HepG2 (cell line): Measurements from ENCODE around the gene RNF8. TPM values are rescaled to one million over a fixed set of nuclear protein-coding genes. Genes with fewer than 3 reads are reported as not detected.
A peak's percentile ranks its signal among the peaks of the same experiment; 100 is the strongest.

Source experiments
- BATF2 ChIP-seq: sonication (generic); formaldehyde crosslinking; IDR thresholded peaks from 2 replicates; pipeline ENCODE4 v1.8.0; 2022; ENCODE audit warnings: mild to moderate bottlenecking, missing genetic modification reagents, moderate library complexity
- CREBL2 ChIP-seq: sonication (generic); formaldehyde crosslinking; IDR thresholded peaks from 2 replicates; pipeline ENCODE4 v1.8.1; 2023; ENCODE audit warnings: missing genetic modification reagents, mild to moderate bottlenecking, borderline replicate concordance
- DR1 ChIP-seq: sonication (generic); formaldehyde crosslinking; IDR thresholded peaks from 2 replicates; pipeline ENCODE4 v1.8.0; 2021; ENCODE audit warnings: mild to moderate bottlenecking, missing genetic modification reagents, inconsistent platforms
- FOXJ3 ChIP-seq: sonication (generic); formaldehyde crosslinking; IDR thresholded peaks from 2 replicates; pipeline ENCODE4 v1.4.0; 2020; ENCODE audit warnings: missing genetic modification reagents, mild to moderate bottlenecking, borderline replicate concordance
- GPBP1L1 ChIP-seq: sonication (generic); formaldehyde crosslinking; IDR thresholded peaks from 2 replicates; pipeline ENCODE4 v1.5.0; 2020; ENCODE audit warnings: mild to moderate bottlenecking, missing genetic modification reagents
- HNF4G ChIP-seq, 2 experiments: sonication (generic) in 1 of 2; formaldehyde crosslinking in 1 of 2; IDR thresholded peaks; 2 replicates each; pipeline versions ENCODE4 v1.4.0 to v1.6.1; 2011 to 2020; ENCODE audit warnings: borderline replicate concordance in 2 of 2, low read depth in 2 of 2, mild to moderate bottlenecking in 2 of 2, low read length in 1 of 2, missing genetic modification reagents in 1 of 2, moderate library complexity in 1 of 2
- HOXA3 ChIP-seq: sonication (generic); formaldehyde crosslinking; IDR thresholded peaks from 2 replicates; pipeline ENCODE4 v1.5.0; 2020; ENCODE audit warnings: missing genetic modification reagents
- JUND ChIP-seq: sonication (generic); formaldehyde crosslinking; IDR thresholded peaks from 2 replicates; pipeline ENCODE4 v1.8.0; 2022; ENCODE audit warnings: mild to moderate bottlenecking, missing genetic modification reagents
- KLF15 ChIP-seq: sonication (generic); formaldehyde crosslinking; IDR thresholded peaks from 2 replicates; pipeline ENCODE4 v1.8.1; 2023; ENCODE audit warnings: borderline replicate concordance, mild to moderate bottlenecking, inconsistent platforms, missing genetic modification reagents, mixed read lengths
- KLF9 ChIP-seq: IDR thresholded peaks from 2 replicates; pipeline ENCODE4 v1.6.1; 2016; ENCODE audit warnings: low read depth
- MAFF ChIP-seq: IDR thresholded peaks from 2 replicates; pipeline ENCODE4 v1.6.1; 2011; ENCODE audit warnings: low read depth, low read length, improper control_type of control experiment
- MATR3 ChIP-seq: sonication (generic); formaldehyde crosslinking; IDR thresholded peaks from 2 replicates; pipeline ENCODE4 v1.4.0; 2020; ENCODE audit warnings: missing genetic modification reagents
- MEIS1 ChIP-seq: sonication (generic); formaldehyde crosslinking; IDR thresholded peaks from 2 replicates; pipeline ENCODE4 v1.9.0; 2021; ENCODE audit warnings: mild to moderate bottlenecking, missing genetic modification reagents, moderate library complexity, borderline replicate concordance
- PAX8 ChIP-seq: sonication (generic); formaldehyde crosslinking; IDR thresholded peaks from 2 replicates; pipeline ENCODE4 v1.8.0; 2022; ENCODE audit warnings: mild to moderate bottlenecking, missing genetic modification reagents, borderline replicate concordance
- PREB ChIP-seq: sonication (generic); formaldehyde crosslinking; IDR thresholded peaks from 2 replicates; pipeline ENCODE4 v1.4.0; 2020; ENCODE audit warnings: missing genetic modification reagents
- SOX13 ChIP-seq, 3 experiments: fragments of 450-650 bp in 1 of 3; sonication (generic) in 1 of 3; formaldehyde crosslinking in 1 of 3; IDR thresholded peaks in 2 of 3; conservative IDR thresholded peaks in 1 of 3; 2 replicates each; pipeline versions ENCODE4 v1.5.0 to v1.6.1; 2016 to 2020; ENCODE audit warnings: antibody characterized with exemption in 1 of 3, mild to moderate bottlenecking in 1 of 3, missing compliant biosample characterization in 1 of 3, missing genetic modification reagents in 1 of 3, moderate library complexity in 1 of 3
- SP1 ChIP-seq, 2 experiments: fragments of 450-650 bp in 1 of 2; sonication (generic) in 1 of 2; formaldehyde crosslinking in 1 of 2; IDR thresholded peaks; 2 replicates each; pipeline versions ENCODE4 v1.4.0 to v1.6.1; 2016 to 2020; ENCODE audit warnings: missing genetic modification reagents in 1 of 2
- ZEB1 ChIP-seq: IDR thresholded peaks from 2 replicates; pipeline ENCODE4 v1.6.1; 2012; ENCODE audit warnings: mild to moderate bottlenecking, low read depth, inconsistent platforms; ENCODE audit not compliant: insufficient replicate concordance
- ZFX ChIP-seq: sonication (generic); formaldehyde crosslinking; IDR thresholded peaks from 2 replicates; pipeline ENCODE4 v1.4.0; 2020; ENCODE audit warnings: mild to moderate bottlenecking, low read depth, missing genetic modification reagents, moderate library complexity
- ZNF138 ChIP-seq: sonication (generic); formaldehyde crosslinking; IDR thresholded peaks from 2 replicates; pipeline ENCODE4 v1.5.0; 2020; ENCODE audit warnings: mild to moderate bottlenecking, low read depth, missing genetic modification reagents
- ZNF337 ChIP-seq: sonication (generic); formaldehyde crosslinking; IDR thresholded peaks from 2 replicates; pipeline ENCODE4 v1.5.1; 2020; ENCODE audit warnings: missing genetic modification reagents, low read depth, mild to moderate bottlenecking, borderline replicate concordance
- ZNF468 ChIP-seq: sonication (generic); formaldehyde crosslinking; IDR thresholded peaks from 2 replicates; pipeline ENCODE4 v1.8.0; 2022; ENCODE audit warnings: mild to moderate bottlenecking, moderate library complexity, missing genetic modification reagents
- ZNF510 ChIP-seq: sonication (generic); formaldehyde crosslinking; IDR thresholded peaks from 2 replicates; pipeline ENCODE4 v1.4.0; 2020; ENCODE audit warnings: low read depth, mild to moderate bottlenecking, missing genetic modification reagents
- ZNF839 ChIP-seq: sonication (generic); formaldehyde crosslinking; IDR thresholded peaks from 2 replicates; pipeline ENCODE4 v1.4.0; 2020; ENCODE audit warnings: missing genetic modification reagents, mild to moderate bottlenecking, borderline replicate concordance
- ZSCAN5A ChIP-seq: sonication (generic); formaldehyde crosslinking; IDR thresholded peaks from 2 replicates; pipeline ENCODE4 v1.8.0; 2022; ENCODE audit warnings: mild to moderate bottlenecking, missing genetic modification reagents, borderline replicate concordance
- polyA plus RNA-seq, 8 experiments: library from polyadenylated mRNA; depleted of rRNA in 3 of 8; stranded (reverse) in 7 of 8; unstranded in 1 of 8; fragments of >200 nt; fragmentation: Illumina TruSeq in 4 of 8; extraction: Trizol in 4 of 8; gene quantifications; 2 replicates each; pipeline versions ENCODE4 v1.2.1 to v1.2.3, GENCODE V29; 2011 to 2016; ENCODE audit warnings: low read depth in 4 of 8, missing spikeins in 1 of 8, mixed read lengths in 1 of 8; ENCODE audit not compliant: insufficient read depth in 1 of 8
- total RNA-seq, 5 experiments: library from RNA; depleted of rRNA; stranded (reverse); fragments of >200 nt; fragmentation: Illumina TruSeq; extraction: Trizol; gene quantifications; 2 replicates each; pipeline ENCODE4 v1.2.3, GENCODE V29; 2016; ENCODE audit warnings: low read depth in 1 of 5

The RNF8 gene
- total and polyA plus RNA-seq, 2 of the 13 experiments (the other 11 are each of a cell fraction or from before 2014, with no cell fraction given), result 21.8 to 47.6 TPM

- TF ChIP-seq CREBL2 (CRISPR knock-in tag), result no peak
- TF ChIP-seq HNF4G (IDR thresholded peaks at IDR 0.05; ENCODE audit: borderline replicate concordance, low read depth, low read length), result no peak
- no peak for TF ChIP-seq HNF4G (CRISPR knock-in tag; IDR thresholded peaks at IDR 0.05; ENCODE audit: borderline replicate concordance, low read depth)
- TF ChIP-seq MAFF, result 0 out of 2 replicates have a peak, but pooled peaks have one; percentile 2
- no peak for TF ChIP-seq KLF9 (CRISPR knock-in tag)
- no peak for TF ChIP-seq GPBP1L1 (CRISPR knock-in tag)
- no peak for TF ChIP-seq ZNF337 (CRISPR knock-in tag)
- TF ChIP-seq ZNF468 (CRISPR knock-in tag), result no peak
- no peak for TF ChIP-seq SOX13 (IDR thresholded peaks at IDR 0.05)
- peak in 1 of 2 experiments; percentile 64; a peak in 2 of 4 replicates for TF ChIP-seq SOX13 (CRISPR knock-in tag; conservative IDR thresholded peaks at IDR 0.05 in 1 of 2, IDR thresholded peaks at IDR 0.05 in 1 of 2)
- no peak for TF ChIP-seq ZSCAN5A (CRISPR knock-in tag)
- no peak for TF ChIP-seq SP1 (IDR thresholded peaks at IDR 0.05)
- TF ChIP-seq SP1 (CRISPR knock-in tag; IDR thresholded peaks at IDR 0.05), result no peak
- no peak for TF ChIP-seq KLF15 (CRISPR knock-in tag)
- TF ChIP-seq MATR3 (CRISPR knock-in tag), result no peak
- TF ChIP-seq MEIS1 (CRISPR knock-in tag), result no peak
- TF ChIP-seq FOXJ3 (CRISPR knock-in tag), result no peak
- TF ChIP-seq ZFX, result no peak
- no peak for TF ChIP-seq JUND (CRISPR knock-in tag)
- no peak for TF ChIP-seq ZNF138 (CRISPR knock-in tag)
- no peak for TF ChIP-seq HOXA3 (CRISPR knock-in tag)
- no peak for TF ChIP-seq PAX8
- no peak for TF ChIP-seq BATF2 (CRISPR knock-in tag)
- TF ChIP-seq ZNF839, result no peak
- TF ChIP-seq DR1, result no peak
- TF ChIP-seq ZEB1, result no peak
- TF ChIP-seq ZNF510 (CRISPR knock-in tag), result no peak
- no peak for TF ChIP-seq PREB (CRISPR knock-in tag)
These were observed 13.1 kb downstream of the RNF8 start (continued) for GRCh38 chr6:37366910-37367309.
